ENCODE measurements around the gene TAS2R60. TPM values are rescaled to one million over a fixed set of nuclear protein-coding genes. Genes with fewer than 3 reads are reported as not detected.

Gene TAS2R60
- total RNA-seq, 8 experiments from 2014 or later = not detected

DNA sequence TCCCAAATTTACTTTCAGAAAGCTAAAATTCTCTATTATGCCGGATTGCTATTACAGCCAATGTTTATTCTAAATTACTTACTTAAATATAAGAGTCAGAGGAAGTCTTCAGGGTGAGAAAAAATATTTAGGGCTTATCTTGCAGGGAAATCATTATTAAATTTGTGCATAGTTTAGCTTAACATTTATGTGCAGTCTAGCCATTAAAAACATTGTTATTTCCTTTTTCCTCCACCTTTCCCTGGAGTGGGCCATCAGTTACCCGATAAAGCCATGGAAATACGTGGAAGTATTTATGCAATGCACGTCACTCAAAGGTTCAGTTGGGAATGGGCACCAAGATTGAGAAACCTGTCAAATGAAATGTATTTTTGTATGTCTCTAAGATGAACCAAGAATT lies 9.5 kb upstream of the TAS2R60 start:
- WGBS, 10 experiments = 60 to 100% (median 81%) methylated on average over 1 to 4 of the region's 4 CpGs; no CpG with 5 or more reads in 1 of the 10 experiments
- in situ Hi-C loops (cut with MboI; ENCODE audit: low pct_unique_long_range_greater_than_20kb in 2 of 9, low sequenced_read_pairs in 9 of 9, unreplicated experiment in 9 of 9) = loop anchor here in 1 of 9 experiments (25.0 kb wide), 1 partner anchor 421 kb away; no protein-coding TSS in a partner anchor
- Histone ChIP-seq H3K27ac (no peak overlapping the region), H3K4me1 (replicated peaks in 1 of 2) (peaks cover 11 to 17% of the 10 kb centered on the region in 2 donors), H3K4me3 (no peak overlapping the region)
- ATAC-seq (replicated peaks in 6 of 8) = no peak

DNA sequence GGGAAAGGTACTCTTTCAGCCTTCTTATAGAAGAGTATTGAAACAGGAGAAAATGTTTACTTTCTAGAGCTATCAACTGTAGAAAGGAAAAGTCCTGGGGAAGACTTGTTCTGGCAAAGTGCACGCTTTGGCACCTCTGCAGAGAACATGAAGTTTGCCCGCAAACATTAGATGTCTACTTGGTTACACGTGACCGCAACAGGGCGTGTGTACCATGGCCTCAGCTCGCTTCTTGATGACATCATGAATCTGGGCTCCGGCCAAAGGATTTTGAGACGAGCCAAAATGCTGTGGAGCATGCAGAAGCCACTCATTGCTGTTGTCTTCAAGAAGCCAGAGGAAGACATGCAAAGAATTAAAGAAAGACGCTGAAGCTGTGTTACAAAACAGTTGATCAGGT lies 8.6 kb upstream of the TAS2R60 start:
- Histone ChIP-seq H3K27ac (no peak overlapping the region), H3K4me3 (no peak overlapping the region), H3K4me1 (replicated peaks in 1 of 2) (peaks cover 11 to 17% of the 10 kb centered on the region in 2 donors)
- in situ Hi-C loops (cut with MboI; ENCODE audit: low pct_unique_long_range_greater_than_20kb in 2 of 9, low sequenced_read_pairs in 9 of 9, unreplicated experiment in 9 of 9) = loop anchor here in 1 of 9 experiments (25.0 kb wide), 1 partner anchor 422 kb away; no protein-coding TSS in a partner anchor
- peak in 3 of 8 experiments; percentile 27 to 59 (median 45) for ATAC-seq (replicated peaks in 6 of 8)
- whole genome bisulfite sequencing, 10 experiments = 18 to 100% (median 90%) methylated on average over 1 to 8 of the region's 9 CpGs; no CpG with 5 or more reads in 3 of the 10 experiments

DNA sequence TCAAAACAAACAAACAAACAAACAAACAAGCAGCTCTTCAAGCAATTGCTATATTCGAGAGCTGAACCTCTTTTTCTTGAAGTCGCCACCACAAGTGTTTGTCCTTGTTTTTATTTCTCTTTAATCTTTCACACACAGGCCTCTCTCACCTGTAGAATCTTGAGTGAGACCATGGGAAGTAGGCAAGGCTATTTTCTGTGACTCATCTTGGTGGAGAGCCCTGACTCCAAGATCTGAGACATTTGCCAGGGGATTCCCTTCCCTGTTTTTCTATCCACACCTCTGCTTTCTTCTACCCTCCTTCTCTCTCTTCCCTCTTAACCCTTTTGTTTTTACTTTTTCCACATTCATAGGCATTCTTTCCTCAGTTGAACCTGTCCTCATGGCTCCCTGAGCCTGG lies 8.0 kb upstream of the TAS2R60 start:
- no peak for ATAC-seq (replicated peaks in 6 of 8)
- in situ Hi-C loops (cut with MboI; ENCODE audit: low pct_unique_long_range_greater_than_20kb in 2 of 9, low sequenced_read_pairs in 9 of 9, unreplicated experiment in 9 of 9) = loop anchor here in 1 of 9 experiments (25.0 kb wide), 1 partner anchor 423 kb away; no protein-coding TSS in a partner anchor

GRCh38 chr7:143436325-143436946 lies 6.8 kb upstream of the TAS2R60 start:
- WGBS, 10 experiments = 0 to 40% (median 0%) methylated on average over 1 to 3 of the region's 3 CpGs; no CpG with 5 or more reads in 3 of the 10 experiments
- in situ Hi-C loops (cut with MboI; ENCODE audit: low pct_unique_long_range_greater_than_20kb in 2 of 9, low sequenced_read_pairs in 9 of 9, unreplicated experiment in 9 of 9) = loop anchor here in 1 of 9 experiments (25.0 kb wide), 1 partner anchor 424 kb away; no protein-coding TSS in a partner anchor
- H3K27ac ChIP-seq = peak overlapping the region in 1 of 2 donors; percentile 58
- H3K4me1 ChIP-seq (replicated peaks in 1 of 2) = peaks cover 11 to 17% of the 10 kb centered on the region in 2 donors
- peak; percentile 50 to 87 (median 82) for ATAC-seq (replicated peaks in 6 of 8)
- no peak overlapping the region for H3K4me3 ChIP-seq

More for the DNA sequence above, 8.0 kb upstream of the TAS2R60 start:
- 56 to 100% (median 85%) methylated on average over 1 to 2 of the region's 2 CpGs; no CpG with 5 or more reads in 4 of the 10 experiments for WGBS, 10 experiments
- no peak overlapping the region for H3K27ac ChIP-seq
- peaks cover 11 to 17% of the 10 kb centered on the region in 2 donors for H3K4me1 ChIP-seq (replicated peaks in 1 of 2)
- H3K4me3 ChIP-seq = no peak overlapping the region

GRCh38 chr7:143437578-143437977 lies 5.7 kb upstream of the TAS2R60 start:
- no peak for ATAC-seq (replicated peaks in 6 of 8)
- H3K4me3 ChIP-seq = no peak overlapping the region
- 20 to 100% (median 76%) methylated on average over 1 to 4 of the region's 4 CpGs; no CpG with 5 or more reads in 4 of the 10 experiments for WGBS, 10 experiments
- peaks cover 11 to 17% of the 10 kb centered on the region in 2 donors for H3K4me1 ChIP-seq (replicated peaks in 1 of 2)
- in situ Hi-C loops (cut with MboI; ENCODE audit: low pct_unique_long_range_greater_than_20kb in 2 of 9, low sequenced_read_pairs in 9 of 9, unreplicated experiment in 9 of 9) = loop anchor here in 1 of 9 experiments (25.0 kb wide), 1 partner anchor 425 kb away; no protein-coding TSS in a partner anchor
- no peak overlapping the region for H3K27ac ChIP-seq

DNA sequence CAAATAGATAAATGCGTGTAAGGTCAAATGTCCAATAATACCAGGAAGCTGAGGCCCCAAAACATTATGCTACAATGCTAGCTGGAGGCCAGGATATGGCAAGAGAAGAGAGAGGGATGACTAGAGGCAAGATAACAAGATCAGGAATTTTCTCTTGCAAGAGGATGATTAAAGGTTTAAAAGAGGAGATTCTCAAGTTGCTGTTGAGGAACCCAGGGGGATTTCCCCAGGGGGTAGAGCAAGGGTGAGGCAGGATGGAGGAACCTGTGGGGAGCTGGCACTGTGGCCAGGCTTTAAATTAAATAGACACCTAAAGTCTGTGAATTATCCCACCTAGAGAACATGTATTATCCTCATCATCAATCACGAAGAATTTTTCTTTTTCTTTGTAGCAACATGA lies 3.4 kb upstream of the TAS2R60 start:
- no peak overlapping the region for H3K27ac ChIP-seq
- H3K4me1 ChIP-seq (replicated peaks in 1 of 2) = peaks cover 15 to 20% of the 10 kb centered on the region in 2 donors
- 75 to 100% (median 93%) methylated on average over 1 to 2 of the region's 2 CpGs for WGBS, 10 experiments
- ATAC-seq (replicated peaks in 6 of 8) = no peak
- no peak overlapping the region for H3K4me3 ChIP-seq
- in situ Hi-C loops (cut with MboI; ENCODE audit: low pct_unique_long_range_greater_than_20kb in 2 of 9, low sequenced_read_pairs in 9 of 9, unreplicated experiment in 9 of 9) = loop anchor here in 1 of 9 experiments (25.0 kb wide), 1 partner anchor 428 kb away; no protein-coding TSS in a partner anchor

GRCh38 chr7:143444063-143444782 lies 970 bp downstream of the TAS2R60 start:
- WGBS, 10 experiments = 17 to 100% (median 90%) methylated on average over 1 to 5 of the region's 6 CpGs; no CpG with 5 or more reads in 1 of the 10 experiments
- H3K4me1 ChIP-seq (replicated peaks in 1 of 2) = peaks cover 14 to 15% of the 10 kb centered on the region in 2 donors
- in situ Hi-C loops (cut with MboI; ENCODE audit: low pct_unique_long_range_greater_than_20kb in 2 of 9, low sequenced_read_pairs in 9 of 9, unreplicated experiment in 9 of 9) = loop anchor here in 1 of 9 experiments (25.0 kb wide), 1 partner anchor 432 kb away; no protein-coding TSS in a partner anchor
- no peak for ATAC-seq (replicated peaks in 6 of 8)
- H3K27ac ChIP-seq = no peak overlapping the region
- no peak overlapping the region for H3K4me3 ChIP-seq

GRCh38 chr7:143444785-143445184 lies 1.5 kb downstream of the TAS2R60 start:
- in situ Hi-C loops (cut with MboI; ENCODE audit: low pct_unique_long_range_greater_than_20kb in 2 of 9, low sequenced_read_pairs in 9 of 9, unreplicated experiment in 9 of 9) = loop anchor here in 1 of 9 experiments (25.0 kb wide), 1 partner anchor 432 kb away; no protein-coding TSS in a partner anchor
- Histone ChIP-seq H3K4me1 (replicated peaks in 1 of 2) (peaks cover 14 to 15% of the 10 kb centered on the region in 2 donors), H3K27ac (no peak overlapping the region), H3K4me3 (no peak overlapping the region)
- WGBS, 10 experiments = 57 to 100% (median 100%) methylated on average over 1 of the region's 1 CpG; no CpG with 5 or more reads in 6 of the 10 experiments
- peak in 1 of 8 experiments; percentile 12 for ATAC-seq (replicated peaks in 6 of 8)

DNA sequence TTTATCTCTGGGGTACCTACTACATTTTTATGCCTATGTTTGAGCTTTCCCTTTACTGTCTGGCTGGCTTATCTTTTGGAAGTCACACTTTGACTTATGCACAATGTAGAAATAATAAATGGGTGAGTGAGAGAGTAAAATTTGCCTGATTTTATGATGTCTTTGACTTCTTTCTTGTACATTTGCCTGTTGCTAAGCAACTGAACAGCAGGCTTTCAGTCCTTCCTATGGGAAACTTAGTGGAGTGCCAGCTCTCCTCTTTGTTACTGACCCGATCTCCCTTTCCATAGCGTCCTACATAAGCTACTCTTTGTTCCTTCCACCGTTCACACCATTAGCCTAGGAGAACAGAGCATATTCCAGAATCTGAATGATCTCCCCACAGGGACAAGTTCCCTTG lies 4.2 kb downstream of the TAS2R60 start:
- H3K27ac ChIP-seq = no peak overlapping the region
- no peak overlapping the region for H3K4me3 ChIP-seq
- in situ Hi-C loops (cut with MboI; ENCODE audit: low pct_unique_long_range_greater_than_20kb in 2 of 9, low sequenced_read_pairs in 9 of 9, unreplicated experiment in 9 of 9) = loop anchor here in 1 of 9 experiments (25.0 kb wide), 1 partner anchor 435 kb away; no protein-coding TSS in a partner anchor
- H3K4me1 ChIP-seq (replicated peaks in 1 of 2) = peaks cover 14 to 15% of the 10 kb centered on the region in 2 donors
- peak in 5 of 8 experiments; percentile 30 to 70 (median 63) for ATAC-seq (replicated peaks in 6 of 8)
- 0 to 100% (median 0%) methylated on average over 1 to 3 of the region's 3 CpGs; no CpG with 5 or more reads in 3 of the 10 experiments for WGBS, 10 experiments

DNA sequence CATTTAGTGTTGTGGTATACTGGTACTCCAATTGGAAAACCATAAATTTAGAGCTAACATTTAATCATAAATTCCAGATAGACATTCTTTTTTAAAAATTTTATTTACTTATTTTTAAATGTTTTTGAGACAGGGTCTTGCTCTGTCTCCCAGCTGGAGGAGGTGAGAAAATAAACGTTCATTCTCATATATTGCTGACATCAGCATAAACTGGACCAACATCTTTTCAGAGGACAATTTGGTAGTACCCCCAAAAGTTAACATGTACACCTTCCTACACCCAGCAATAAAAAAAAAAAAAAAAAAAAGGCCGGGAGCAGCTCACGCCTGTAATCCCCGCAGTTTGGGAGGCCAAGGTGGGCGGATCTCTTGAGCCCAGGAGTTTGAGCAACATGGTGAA lies 5.2 kb downstream of the TAS2R60 start:
- Histone ChIP-seq H3K4me3 (no peak overlapping the region), H3K4me1 (replicated peaks in 1 of 2) (peaks cover 14 to 15% of the 10 kb centered on the region in 2 donors), H3K27ac (no peak overlapping the region)
- no peak for ATAC-seq (replicated peaks in 6 of 8)
- in situ Hi-C loops (cut with MboI; ENCODE audit: low pct_unique_long_range_greater_than_20kb in 2 of 9, low sequenced_read_pairs in 9 of 9, unreplicated experiment in 9 of 9) = loop anchor here in 1 of 9 experiments (25.0 kb wide), 1 partner anchor 436 kb away; no protein-coding TSS in a partner anchor
- WGBS, 10 experiments = 50 to 96% (median 88%) methylated on average over 1 to 5 of the region's 5 CpGs; no CpG with 5 or more reads in 2 of the 10 experiments

DNA sequence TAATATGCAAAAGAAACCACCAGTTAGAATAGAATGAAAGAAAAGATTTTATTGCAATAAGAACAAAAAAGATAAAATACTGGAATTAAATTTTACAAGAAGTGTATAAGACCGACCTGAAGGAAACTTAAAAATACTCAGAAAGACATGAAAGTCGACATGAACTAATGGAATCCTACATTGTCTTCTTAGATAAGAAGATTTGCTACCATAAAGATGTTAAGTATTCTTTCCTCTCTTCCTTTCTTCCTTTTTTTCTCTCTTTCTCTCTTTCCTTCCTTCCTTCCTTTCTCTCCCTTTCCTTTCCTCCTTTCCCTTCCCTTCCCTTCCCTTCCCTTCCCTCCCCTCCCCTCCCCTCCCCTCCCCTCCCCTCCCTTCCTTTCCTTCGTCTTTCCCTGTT lies 6.5 kb downstream of the TAS2R60 start:
- ATAC-seq (replicated peaks in 6 of 8) = no peak
- no peak overlapping the region for H3K4me3 ChIP-seq
- in situ Hi-C loops (cut with MboI; ENCODE audit: low pct_unique_long_range_greater_than_20kb in 2 of 9, low sequenced_read_pairs in 9 of 9, unreplicated experiment in 9 of 9) = loop anchor here in 1 of 9 experiments (25.0 kb wide), 1 partner anchor 437 kb away; no protein-coding TSS in a partner anchor
- 40 to 100% (median 75%) methylated on average over 1 to 2 of the region's 3 CpGs; no CpG with 5 or more reads in 3 of the 10 experiments for WGBS, 10 experiments
- H3K4me1 ChIP-seq (replicated peaks in 1 of 2) = peaks cover 10 to 12% of the 10 kb centered on the region in 2 donors
- no peak overlapping the region for H3K27ac ChIP-seq

DNA sequence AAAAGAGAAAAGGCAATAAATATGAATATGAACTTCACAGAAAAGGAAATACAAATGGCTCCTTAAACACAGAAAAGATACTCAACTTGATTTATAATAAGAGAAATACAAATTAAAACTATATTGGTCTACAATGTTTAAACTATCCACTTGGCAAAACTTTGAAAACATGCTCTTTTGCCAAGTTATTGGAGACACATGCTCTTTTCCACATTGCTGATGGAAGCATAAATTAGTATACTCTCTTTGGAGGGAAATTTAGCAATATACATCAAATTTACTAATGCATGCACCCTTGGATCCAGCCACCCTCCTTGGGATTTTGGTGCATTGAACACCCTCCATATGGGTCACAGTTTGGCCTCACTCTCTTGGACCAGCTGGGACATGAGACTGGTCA lies 7.9 kb downstream of the TAS2R60 start:
- peaks cover 7 to 10% of the 10 kb centered on the region in 2 donors for H3K4me1 ChIP-seq (replicated peaks in 1 of 2)
- in situ Hi-C loops (cut with MboI; ENCODE audit: low pct_unique_long_range_greater_than_20kb in 2 of 9, low sequenced_read_pairs in 9 of 9, unreplicated experiment in 9 of 9) = no loop called here
- no peak overlapping the region for H3K27ac ChIP-seq
- ATAC-seq (replicated peaks in 6 of 8) = no peak
- no peak overlapping the region for H3K4me3 ChIP-seq
